ENCODE data around the gene SLC27A1.

DNA sequence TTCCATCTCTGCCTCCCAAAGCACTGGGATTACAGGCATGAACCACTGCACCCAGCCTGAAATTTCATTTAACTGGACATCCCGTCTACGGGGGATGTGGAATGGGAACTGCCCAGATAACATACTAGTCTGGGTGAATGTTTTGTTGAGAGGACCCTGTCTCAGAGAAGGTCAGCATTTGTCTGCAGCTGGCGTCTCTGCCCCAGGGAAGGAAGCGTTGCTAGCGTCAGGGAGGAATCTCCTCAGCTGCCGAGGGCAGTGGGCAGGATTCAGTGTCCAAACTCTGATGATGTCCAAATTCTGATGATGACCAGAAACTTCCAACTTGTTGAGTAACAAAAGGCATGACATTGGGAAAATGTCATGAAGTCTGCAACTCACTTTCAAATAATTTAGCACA lies 12.7 kb upstream of the SLC27A1 start:
- TF ChIP-seq, protein P1, sequence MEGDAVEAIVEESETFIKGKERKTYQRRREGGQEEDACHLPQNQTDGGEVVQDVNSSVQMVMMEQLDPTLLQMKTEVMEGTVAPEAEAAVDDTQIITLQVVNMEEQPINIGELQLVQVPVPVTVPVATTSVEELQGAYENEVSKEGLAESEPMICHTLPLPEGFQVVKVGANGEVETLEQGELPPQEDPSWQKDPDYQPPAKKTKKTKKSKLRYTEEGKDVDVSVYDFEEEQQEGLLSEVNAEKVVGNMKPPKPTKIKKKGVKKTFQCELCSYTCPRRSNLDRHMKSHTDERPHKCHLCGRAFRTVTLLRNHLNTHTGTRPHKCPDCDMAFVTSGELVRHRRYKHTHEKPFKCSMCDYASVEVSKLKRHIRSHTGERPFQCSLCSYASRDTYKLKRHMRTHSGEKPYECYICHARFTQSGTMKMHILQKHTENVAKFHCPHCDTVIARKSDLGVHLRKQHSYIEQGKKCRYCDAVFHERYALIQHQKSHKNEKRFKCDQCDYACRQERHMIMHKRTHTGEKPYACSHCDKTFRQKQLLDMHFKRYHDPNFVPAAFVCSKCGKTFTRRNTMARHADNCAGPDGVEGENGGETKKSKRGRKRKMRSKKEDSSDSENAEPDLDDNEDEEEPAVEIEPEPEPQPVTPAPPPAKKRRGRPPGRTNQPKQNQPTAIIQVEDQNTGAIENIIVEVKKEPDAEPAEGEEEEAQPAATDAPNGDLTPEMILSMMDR (IDR thresholded peaks at IDR 0.05; ENCODE audit: extremely low read depth in 1 of 2, insufficient read depth in 1 of 2, low read depth in 1 of 2, low read length in 2 of 2), result no peak
- TF ChIP-seq EZH2 (IDR thresholded peaks at IDR 0.05; ENCODE audit: borderline replicate concordance, low read depth, low read length, severe bottlenecking), result no peak
- no peak for TF ChIP-seq POLR2A (IDR thresholded peaks at IDR 0.05; ENCODE audit: low read depth, low read length)
- no peak for TF ChIP-seq POLR2AphosphoS5 (IDR thresholded peaks at IDR 0.05; ENCODE audit: insufficient read depth, low read depth, low read length)
- TF ChIP-seq, protein P2, sequence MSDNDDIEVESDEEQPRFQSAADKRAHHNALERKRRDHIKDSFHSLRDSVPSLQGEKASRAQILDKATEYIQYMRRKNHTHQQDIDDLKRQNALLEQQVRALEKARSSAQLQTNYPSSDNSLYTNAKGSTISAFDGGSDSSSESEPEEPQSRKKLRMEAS (IDR thresholded peaks at IDR 0.05; ENCODE audit: insufficient read depth, insufficient read length), result no peak
- no peak for TF ChIP-seq MYC (IDR thresholded peaks at IDR 0.05; ENCODE audit: low read depth, low read length)
- no peak for TF ChIP-seq JUN (IDR thresholded peaks at IDR 0.05; ENCODE audit: borderline replicate concordance, insufficient read depth, insufficient read length, low read depth)
- no peak for TF ChIP-seq GATA2 (IDR thresholded peaks at IDR 0.05; ENCODE audit: insufficient read depth, insufficient read length, low read depth, low read length)
- no peak for TF ChIP-seq FOS (IDR thresholded peaks at IDR 0.05; ENCODE audit: borderline replicate concordance, insufficient read depth, low read length)

Measured in endothelial cell of umbilical vein (primary cell).